GM21723 (cell line): ENCODE data around the gene COL5A1.
"Not testable (repeated sequence)": the region's sequence is repeated elsewhere in the genome, so short reads cannot be mapped to it uniquely, and the experiment has no call there.

Experiments
- ATAC-seq: cut with Tn5 transposase; IDR thresholded peaks from one replicate; pipeline ENCODE4 v1.9.1; 2021; ENCODE audit warnings: mild to moderate bottlenecking, moderate library complexity; ENCODE audit not compliant: unreplicated experiment

COL5A1 gene

DNA sequence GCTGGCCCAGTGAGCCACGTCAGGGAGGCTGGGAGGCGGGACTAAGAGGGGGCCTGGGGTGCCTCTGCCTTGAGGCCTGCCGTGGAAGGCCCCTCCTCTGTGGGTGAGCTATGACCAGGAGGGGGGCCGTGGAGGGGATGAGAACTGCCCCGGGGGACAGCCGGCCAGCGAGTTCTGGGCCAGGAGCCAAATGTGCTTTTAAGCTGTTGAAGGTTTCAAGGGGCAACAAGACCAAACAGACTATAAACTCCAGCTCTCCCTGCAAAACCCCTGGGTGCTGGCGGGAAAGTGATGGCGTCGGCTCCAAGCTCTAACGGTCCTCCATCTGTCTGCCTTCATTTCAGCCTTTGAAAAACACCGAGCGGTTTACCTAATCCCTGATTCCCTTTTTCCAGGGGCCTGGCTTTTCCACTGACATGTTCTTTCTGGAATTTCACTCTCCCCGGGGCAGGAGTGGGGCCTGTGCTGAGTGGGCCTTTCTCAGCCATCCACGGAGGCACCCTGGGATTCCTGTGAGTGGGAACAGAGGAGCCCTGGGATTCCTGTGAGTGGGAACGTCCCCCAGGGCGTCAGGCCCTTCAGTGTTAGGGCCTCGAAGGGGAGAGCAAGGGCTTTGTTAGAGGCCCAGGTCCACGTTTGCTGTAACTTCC is 65.6 kb downstream of the COL5A1 start:
- ATAC-seq = no peak

DNA sequence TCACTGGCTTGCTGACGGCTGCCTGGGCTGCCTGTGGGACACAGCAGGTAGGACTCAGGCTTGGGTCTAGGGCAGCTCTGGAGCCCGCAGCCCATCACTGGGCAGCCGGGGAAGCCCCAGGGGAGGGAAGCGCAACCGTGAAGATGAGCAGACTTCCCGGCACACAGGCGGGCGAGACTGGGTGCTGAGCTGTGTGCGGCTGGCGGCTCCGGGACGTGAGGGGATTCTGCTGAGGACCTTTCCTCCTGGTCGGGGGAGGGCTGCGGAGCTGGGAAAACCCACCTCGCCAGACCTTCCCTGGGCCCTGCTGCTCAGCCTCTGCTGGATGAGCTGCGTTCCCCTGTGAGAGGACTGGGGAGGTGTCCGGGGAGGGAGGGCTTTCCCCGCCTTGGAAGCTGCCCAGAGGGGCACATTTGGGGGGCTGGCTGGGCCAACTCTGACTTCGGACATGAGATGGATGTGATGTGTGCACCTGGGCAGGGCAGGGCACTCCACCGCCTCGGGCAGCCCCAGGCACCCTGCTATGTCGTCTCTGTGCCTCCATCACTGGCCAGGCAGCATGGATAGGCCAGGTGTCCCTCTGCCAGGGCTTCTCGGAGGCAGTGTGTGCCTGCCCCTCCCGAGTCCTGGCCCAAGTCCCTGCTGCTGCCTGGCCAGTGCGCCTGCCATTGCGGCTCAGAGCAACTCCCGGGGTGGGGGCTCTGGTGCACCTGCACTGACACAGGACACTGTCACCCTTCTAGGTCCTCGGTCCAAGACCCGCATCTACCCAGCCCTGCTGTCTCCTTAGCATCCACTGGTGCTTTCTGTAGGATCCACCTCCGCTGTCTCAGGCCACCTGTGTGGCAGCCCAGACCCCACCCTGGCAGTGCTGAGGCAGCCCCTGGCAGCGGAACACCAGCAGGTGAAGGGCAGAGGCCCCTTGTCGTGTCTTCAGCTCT is 66.4 kb downstream of the COL5A1 start:
- no peak for ATAC-seq

DNA sequence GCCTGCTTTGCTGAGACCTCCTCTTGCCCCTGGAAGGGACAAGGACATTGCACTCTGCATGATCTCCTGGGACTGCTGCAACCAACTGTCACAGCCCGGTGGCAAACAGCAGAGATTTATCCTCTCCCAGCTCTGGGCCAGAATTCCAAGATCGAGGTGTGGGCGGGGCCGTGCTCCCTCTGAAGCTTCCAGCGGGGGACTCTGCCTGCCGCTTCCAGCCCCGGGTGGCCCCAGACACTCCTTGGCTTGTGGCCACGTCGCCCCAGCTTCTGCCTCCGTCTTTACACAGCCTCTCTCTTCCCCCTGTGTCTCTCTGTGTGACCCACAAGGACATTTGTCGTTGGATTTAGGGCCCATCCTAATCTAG is 67.1 kb downstream of the COL5A1 start:
- ATAC-seq = no peak

DNA sequence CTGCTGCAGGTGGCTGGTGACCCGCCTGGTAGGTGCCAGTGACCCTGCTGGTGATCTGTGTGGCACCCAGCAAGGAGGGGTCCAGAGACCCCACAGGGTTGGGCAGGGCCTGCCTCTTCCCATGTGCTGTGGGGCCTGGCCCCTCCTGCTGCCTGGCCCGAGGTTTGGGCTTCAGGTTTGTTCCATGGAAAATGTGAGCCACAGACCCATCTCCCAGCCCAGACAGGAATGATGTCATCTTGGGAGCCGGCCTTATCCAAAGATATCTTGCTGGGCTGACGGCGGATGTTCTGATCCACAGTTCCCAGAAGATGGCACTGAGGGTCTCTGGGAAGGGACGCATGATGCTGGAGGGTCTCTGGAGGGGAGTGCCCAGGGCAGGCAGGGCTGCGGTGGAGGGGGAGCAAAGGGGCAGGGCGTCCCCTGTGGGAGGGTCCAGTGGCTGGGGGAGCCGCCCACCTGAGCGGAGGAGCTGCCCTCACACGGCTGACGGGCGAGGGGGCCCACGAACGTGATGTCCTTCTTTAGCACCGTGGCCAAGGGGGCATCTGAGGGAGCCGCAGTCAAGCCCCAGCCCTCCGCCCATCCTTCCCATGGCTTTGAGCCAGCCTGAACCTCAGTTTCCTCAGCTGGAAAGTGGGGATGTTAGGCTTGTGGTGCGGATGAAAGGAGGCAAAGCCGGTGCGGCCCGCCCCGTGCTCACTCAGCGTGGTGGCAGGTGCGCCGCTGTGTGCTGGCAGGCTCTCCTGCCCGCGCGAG is 68.1 kb downstream of the COL5A1 start:
- no peak for ATAC-seq

DNA sequence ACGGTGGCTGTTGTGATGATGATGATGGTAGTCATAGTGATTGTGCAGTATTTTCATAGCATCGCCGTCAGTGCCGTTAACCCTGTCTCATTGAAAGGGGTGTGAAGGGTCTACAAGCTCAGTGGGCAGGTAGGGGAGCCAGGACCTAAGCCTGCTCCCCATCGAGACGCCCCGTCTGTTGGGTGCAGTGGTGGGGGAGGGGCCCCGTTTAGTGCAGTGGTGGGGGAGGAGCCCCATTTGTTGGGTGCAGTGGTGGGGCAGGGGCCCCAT is 68.6 kb downstream of the COL5A1 start:
- no peak for ATAC-seq

DNA sequence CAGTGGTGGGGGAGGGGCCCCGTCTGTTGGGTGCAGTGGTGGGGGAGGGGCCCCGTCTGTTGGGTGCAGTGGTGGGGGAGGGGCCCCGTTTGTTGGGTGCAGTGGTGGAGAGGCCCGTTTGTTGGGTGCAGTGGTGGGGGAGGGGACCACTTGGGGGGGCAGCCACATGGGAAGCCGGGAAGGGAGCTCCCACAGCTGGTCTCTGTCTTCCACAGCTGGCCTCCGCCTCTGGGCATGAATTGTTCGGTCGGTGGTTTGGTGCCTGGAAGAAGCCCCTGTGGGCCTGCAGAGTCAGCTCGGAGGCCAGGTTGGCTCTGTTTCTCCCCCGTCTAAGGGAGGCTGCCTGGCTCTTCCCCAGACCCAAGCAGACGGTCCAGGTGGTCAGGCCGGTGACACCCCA is 69.3 kb downstream of the COL5A1 start:
- ATAC-seq = no peak

DNA sequence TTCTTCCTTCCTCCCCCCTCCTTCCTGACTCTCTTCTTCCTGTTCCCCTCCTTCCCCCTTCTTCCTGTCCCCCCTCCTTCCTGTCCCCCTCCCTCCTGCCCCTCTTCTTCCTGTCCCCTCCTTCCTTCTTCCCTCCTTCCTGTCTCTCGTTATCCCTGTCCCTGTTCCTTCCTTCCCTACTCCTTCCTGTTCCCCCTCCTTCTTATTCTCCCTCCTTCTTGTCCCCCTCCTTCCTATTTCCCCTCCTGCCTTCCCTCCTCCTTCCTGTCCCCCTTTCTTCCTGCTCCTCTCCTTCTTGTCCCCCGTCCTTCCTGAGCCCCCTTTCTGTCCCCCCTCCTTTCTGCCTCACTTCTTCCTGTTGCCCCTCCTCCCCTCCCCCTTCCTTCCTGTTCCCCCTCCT is 70.6 kb downstream of the COL5A1 start:
- ATAC-seq = no peak

DNA sequence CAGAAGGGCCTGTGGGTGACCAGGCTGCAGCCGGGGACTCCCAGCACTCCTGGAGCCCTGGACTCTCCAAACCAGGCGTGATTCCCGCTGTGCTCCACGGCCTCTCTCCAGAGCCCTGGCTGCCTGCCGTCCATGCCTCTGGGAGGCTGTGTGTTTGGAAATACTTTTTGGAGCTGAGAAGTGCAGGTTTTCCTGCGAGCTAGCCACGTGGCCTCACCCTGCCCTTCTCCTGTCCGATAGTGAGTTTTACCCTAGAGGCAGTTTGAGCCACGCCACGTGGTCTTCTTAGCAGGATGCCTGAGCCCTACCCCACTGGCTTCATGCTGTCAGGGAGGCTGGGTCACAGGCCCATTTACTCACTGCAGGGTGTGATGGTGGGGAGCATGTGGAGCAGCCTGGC is 71.3 kb downstream of the COL5A1 start:
- no peak for ATAC-seq

DNA sequence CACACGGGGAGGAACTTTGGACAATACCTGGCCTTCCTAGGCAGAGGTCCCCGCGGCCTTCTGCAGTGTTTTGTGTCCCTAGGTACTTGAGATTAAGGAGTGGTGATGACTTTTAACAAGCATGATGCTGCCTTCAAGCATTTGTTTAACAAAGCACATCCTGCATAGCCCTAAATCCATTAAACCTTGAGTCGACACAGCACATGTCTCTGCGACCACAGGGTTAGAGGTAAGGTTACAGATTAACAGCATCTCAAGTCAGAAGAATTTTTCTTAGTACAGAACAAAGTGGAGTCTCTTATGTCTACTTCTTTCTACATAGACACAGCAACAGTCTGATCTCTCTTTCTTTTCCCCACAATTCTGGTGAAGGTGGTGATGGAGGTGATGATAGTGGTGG is 73.9 kb downstream of the COL5A1 start:
- ATAC-seq = not testable (repeated sequence)

DNA sequence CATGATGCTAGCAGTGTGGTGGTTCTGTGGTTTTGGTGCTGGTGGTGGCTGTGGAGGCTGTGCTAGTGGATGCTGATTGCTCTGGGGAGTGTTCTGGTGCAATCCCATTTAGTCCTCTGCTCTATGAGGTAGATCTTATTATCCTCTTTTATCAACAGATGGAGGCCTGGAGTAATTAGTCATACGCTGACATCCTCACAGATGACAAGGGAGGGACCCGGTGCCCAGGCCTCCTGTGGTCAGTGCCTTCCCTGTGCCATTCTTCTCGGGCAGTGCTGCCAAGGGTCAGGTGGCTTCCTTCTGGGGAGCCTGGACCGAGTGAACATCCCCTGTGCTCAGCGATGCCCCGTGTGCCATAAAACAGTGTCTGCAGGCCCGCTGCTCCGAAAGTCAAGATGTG is 74.5 kb downstream of the COL5A1 start:
- no peak for ATAC-seq

DNA sequence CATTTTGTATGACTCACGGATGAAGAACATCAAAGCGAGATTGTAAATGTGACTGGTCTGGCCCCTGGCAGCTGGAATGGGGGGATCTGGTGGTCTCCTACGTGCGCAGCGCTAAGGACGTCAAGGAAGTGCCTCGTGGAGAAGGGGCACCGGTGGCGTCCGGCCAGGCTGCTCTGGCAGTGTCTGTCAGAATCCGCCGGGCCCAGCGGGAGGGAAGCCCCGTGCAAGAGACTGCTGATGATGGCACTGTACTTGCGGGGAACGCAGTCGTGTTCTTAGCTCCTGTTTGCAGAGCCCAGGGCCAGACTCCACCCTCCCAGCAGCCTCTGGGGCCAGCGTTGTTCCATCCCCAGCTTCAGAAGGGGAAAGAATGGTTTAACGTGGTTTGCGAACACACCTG is 75.5 kb downstream of the COL5A1 start:
- no peak for ATAC-seq

DNA sequence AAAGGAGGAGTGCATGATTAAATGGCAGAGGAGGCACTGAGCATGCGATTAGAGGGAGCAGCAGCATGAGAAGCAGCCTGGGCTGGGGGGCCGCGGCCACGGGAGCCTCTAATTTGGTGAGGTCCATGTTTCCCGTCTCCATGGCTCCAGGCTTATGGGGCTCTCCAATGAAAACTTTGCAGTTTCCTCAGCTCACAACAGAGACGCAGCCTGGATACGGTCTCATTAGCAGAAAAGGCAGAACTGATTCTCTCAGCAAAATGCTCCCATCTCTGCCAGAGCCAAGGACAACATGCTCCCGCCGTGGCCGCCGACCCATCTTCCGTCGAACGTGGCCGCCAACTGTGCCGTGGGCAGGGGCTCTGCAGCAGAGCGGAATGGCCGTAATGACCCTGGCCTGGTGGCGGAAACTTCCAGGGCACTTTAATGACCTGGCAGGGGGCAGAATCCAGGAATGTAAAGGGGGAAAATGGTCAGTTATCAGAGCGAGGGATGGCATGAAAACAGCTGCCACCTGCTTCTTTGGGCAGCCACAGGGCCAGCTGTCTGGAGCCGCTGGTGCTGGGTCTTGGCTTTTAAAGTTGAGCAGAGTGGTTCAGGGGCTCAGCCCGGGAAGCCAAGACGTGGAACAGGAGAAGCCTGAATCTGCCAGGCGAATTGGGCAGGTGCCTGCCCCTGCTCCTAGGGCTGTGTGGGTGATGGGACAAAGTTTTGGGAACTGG is 76.5 kb downstream of the COL5A1 start:
- no peak for ATAC-seq

DNA sequence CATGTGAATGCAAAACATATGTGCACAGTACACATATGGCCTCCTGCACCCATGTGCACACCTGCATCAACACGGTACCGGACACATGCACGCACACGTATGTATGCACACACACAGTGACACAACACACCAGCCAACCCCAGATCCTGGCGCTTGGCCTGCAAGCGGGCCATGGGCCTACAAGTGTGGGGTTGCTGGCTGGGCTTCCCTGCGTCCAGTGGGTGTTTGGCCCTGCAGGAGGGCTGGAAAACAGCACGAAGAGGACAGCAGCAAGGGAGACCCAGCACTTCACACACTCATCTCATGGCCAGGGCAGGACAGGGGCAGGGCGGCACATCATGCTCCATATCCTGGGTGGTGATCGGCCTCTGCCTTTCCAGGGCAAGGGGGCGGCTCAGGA is 77.7 kb downstream of the COL5A1 start:
- no peak for ATAC-seq

DNA sequence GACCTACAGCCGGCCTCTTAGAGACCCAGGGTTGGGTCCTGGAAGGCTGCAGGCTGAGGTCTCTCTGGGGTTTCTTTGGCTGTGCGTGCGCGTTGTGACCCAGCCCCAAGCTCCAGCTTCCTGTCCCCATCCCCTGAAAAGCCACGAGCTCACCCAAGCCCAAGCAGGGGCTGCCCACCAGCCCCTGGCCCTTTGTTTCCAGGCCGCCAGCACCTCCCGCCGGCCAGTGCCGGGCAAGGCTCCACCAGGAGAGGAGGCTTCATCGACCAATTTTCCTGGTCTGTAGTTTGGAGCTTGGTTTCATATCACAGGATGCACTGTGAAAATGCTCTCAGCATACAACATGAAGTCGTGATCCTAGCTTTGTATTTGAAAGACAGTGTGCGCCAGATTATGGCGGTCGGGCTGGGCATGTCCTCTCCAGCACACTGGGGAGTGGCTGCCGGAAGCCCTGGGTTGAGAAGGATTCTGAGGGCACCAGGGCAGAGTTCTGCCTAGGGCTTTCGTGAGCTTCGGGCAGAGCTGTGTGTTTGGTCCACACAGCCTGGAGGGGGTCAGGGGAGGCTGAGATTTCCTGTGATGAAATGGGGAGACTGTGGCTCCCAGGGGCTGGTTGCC is 78.6 kb downstream of the COL5A1 start:
- no peak for ATAC-seq

DNA sequence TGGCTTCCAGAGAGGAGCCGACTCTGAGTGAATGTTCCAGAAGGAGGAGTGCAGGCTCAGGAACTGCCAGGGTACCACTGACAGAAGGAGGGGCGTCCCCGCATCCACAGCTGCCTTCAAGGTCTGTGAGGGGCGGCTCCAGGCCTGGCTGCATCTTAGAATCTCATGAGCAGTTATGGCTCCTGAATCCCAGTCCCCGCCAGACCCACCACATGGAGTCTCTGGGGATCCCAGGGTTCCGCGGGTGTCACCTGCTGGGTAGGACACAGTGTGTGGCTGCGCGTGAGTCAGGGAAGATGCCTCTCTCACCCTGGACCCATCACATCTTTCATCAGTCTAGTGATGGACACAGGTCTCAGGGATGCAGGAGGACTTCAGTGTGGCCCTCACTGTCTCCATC is 79.2 kb downstream of the COL5A1 start:
- ATAC-seq = no peak

DNA sequence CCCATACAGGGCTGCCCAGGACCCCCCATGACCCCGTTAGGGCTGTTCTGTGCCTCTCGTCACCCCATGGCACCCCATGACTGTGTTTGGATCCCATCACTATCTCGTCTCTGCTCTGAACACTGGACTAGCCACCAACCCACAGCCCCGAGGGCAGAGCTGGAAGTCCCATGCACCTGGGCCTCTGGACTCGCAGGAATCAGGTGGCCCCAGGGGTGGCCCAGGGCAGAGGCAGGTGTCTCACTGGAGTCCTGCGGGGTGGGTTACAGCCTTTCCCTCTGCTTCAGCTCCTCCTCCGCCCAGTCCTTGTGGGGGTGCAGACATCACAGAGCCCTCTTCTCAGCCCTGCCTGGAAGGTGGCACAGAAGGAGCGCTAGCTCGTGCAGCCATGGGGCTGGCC is 79.7 kb downstream of the COL5A1 start:
- ATAC-seq = no peak

DNA sequence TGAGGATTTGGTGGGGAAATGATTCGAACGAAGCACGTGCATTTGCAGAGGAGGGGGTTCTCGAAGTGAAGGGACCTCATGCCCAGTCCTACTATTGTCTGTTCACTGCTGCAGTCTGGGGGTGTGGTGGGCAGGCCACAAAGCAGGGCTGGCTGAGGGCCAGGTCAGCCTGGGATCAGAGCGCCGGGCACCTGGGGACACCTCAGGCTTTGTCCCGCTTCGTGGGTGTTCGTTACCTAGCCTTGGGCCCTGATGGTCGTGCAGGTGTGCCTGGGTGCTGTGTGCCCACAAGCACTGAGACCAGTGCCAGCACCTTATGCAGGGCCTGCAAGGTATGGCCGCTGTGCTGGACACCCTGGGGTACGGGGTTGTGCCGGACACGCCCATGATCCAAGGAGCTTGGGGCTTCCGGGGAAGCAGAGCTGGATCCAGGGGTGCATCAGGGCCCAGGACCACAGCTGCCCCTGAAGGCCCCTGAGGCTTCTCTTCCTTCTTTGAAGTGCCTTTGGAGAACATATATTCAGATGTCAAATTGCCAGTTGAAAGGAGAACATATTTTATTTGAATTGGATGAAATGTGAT is 80.6 kb downstream of the COL5A1 start:
- ATAC-seq = no peak

DNA sequence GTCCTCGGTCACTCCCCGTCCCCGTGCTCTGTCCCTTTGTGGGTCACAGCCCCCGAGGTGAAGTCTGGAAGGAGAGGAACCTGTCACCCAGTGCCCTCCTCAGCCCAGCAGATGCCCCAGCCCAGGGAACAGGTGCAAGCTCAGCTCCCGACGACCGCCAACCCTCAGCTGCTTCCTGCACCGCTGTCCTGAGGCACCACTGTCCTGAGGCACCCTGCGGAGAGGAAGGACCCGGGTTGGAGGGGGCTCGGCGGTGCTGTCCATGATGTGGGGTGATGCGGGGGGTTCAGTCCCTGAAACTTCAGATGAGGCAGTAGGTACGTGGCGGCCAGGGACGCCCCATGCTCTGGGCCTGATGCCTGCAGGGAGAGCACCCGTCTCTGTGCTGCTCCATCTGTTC is 81.4 kb downstream of the COL5A1 start:
- ATAC-seq = no peak

DNA sequence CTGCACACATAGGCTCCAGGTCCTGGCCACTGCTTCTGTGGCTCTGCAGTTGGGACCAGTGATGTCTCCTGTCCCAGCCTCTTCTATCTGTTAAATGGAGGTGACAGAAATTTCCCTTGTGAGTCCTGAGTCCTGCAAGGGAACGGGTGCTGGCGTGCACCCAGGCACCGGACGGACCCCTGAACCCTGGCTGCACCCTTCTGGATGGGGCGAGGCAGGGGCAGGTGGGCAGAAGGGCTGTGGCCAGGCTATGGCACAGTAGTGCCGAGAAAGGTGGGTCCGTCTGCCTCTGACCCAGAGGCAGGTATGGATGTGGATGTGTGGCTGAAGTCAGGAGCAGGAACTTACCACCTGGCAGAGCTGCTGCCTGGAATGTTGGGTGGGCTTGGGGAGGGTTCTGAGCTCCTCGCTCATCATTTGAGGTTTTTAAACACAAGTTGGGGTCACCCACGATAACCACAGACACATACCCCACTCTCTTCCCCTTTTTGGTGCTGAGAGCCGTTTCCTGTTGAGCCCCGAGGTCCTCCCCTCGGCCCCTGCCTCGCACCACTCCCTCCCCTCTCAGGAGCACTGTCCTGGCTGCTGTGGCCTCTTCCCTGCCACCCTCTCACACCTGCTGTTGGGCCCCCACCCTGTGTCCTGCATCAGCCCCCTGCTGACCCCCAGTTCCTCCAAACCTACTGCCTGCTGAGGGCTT is 82.0 kb downstream of the COL5A1 start:
- no peak for ATAC-seq
